ENCODE results near the gene SORD.

DNA sequence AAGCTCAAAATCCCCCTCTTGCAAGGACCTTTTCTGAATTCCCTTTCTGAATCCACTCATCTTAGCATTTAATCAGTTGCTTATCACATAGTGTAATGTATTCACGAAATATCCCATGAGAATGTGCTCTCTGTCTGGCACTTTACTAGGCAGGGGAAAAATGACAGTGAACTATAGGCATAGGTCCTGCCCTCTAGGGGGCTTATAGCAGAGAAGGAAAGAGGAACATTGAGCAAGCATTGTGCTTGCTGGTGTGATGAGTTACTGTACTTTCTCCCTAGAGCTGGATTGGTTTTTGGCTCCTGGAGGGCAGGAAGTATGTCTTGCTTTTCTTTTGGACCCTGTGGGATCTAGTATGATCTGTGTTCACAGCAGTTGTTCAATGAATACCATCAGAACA is 64.5 kb downstream of the SORD start:
- TF ChIP-seq, protein P1, sequence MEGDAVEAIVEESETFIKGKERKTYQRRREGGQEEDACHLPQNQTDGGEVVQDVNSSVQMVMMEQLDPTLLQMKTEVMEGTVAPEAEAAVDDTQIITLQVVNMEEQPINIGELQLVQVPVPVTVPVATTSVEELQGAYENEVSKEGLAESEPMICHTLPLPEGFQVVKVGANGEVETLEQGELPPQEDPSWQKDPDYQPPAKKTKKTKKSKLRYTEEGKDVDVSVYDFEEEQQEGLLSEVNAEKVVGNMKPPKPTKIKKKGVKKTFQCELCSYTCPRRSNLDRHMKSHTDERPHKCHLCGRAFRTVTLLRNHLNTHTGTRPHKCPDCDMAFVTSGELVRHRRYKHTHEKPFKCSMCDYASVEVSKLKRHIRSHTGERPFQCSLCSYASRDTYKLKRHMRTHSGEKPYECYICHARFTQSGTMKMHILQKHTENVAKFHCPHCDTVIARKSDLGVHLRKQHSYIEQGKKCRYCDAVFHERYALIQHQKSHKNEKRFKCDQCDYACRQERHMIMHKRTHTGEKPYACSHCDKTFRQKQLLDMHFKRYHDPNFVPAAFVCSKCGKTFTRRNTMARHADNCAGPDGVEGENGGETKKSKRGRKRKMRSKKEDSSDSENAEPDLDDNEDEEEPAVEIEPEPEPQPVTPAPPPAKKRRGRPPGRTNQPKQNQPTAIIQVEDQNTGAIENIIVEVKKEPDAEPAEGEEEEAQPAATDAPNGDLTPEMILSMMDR (IDR thresholded peaks at IDR 0.05), result no peak
- no peak for TF ChIP-seq POLR2A (IDR thresholded peaks at IDR 0.05)
